ENCODE results near the gene NT5C2. TPM values are rescaled to one million over a fixed set of nuclear protein-coding genes. Genes with fewer than 3 reads are reported as not detected.
"Not testable (repeated sequence)": the region's sequence is repeated elsewhere in the genome, so short reads cannot be mapped to it uniquely, and the experiment has no call there.

NT5C2 gene
- total and polyA plus RNA-seq, 2 of the 8 experiments (the other 6 are each of a cell fraction or from before 2014, with no cell fraction given), result 35.2 to 106 TPM

DNA sequence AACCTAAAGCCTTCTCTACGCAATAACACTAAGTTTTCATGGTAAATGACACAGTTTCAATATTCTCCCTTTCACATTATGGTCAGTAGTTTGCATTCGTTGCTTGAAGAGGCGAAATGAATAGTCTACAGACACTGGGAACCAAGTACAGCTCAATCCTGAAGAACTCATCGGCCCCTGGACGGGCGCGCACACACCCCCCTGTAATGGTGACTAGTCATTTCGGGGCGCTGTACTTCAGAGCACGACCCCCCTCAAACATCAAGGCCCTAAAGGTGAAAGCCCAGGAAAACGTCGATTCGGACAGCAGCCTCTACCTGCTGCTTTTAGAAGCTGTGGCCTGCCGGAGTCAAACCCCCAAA lies 1.0 kb downstream of the NT5C2 start (continued):
- TF ChIP-seq KDM1A (IDR thresholded peaks at IDR 0.05; ENCODE audit: borderline replicate concordance, low read length), result no peak

- not testable (repeated sequence) for H3K4me1 ChIP-seq (replicated peaks in 1 of 4; ENCODE audit: control insufficient read depth in 3 of 4, insufficient read depth in 4 of 4, low read length in 3 of 4); H3K14ac ChIP-seq (ENCODE audit: insufficient read length); FAIRE-seq; H2BK20ac ChIP-seq (ENCODE audit: low read length); H3K4ac ChIP-seq (replicated peaks; ENCODE audit: insufficient read length, low read depth, low read length); H3K18ac ChIP-seq (ENCODE audit: extremely low read depth, low read length); H2AK5ac ChIP-seq (ENCODE audit: low read depth, low read length); H2BK120ac ChIP-seq (replicated peaks; ENCODE audit: low read depth, low read length); H3K27ac ChIP-seq (ENCODE audit: low read depth, low read length); H2AFZ ChIP-seq (ENCODE audit: low read length); H2BK12ac ChIP-seq (ENCODE audit: low read depth, low read length); H4K20me1 ChIP-seq (replicated peaks in 1 of 2; ENCODE audit: control insufficient read depth in 1 of 2, insufficient read depth in 2 of 2, low read length in 2 of 2); H2BK15ac ChIP-seq (ENCODE audit: low read length); H3K27me3 ChIP-seq (replicated peaks in 1 of 4; ENCODE audit: control insufficient read depth in 3 of 4, extremely low read depth in 1 of 4, insufficient read depth in 3 of 4, low read length in 3 of 4); H3K9ac ChIP-seq (replicated peaks in 1 of 4; ENCODE audit: extremely low read depth in 1 of 4, low read depth in 3 of 4, low read length in 3 of 4); H3K79me1 ChIP-seq (ENCODE audit: low read depth, low read length); H3K23ac ChIP-seq (ENCODE audit: insufficient read length); H4K8ac ChIP-seq (ENCODE audit: extremely low read depth, insufficient read depth, low read length); H3K56ac ChIP-seq (replicated peaks; ENCODE audit: insufficient read length, low read depth, low read length); H2BK5ac ChIP-seq (ENCODE audit: low read depth, low read length); H3K9me3 ChIP-seq (ENCODE audit: insufficient read depth in 2 of 2, low read depth in 1 of 2, low read length in 1 of 2); H4K5ac ChIP-seq (ENCODE audit: insufficient read length, low read depth, low read length); H4K91ac ChIP-seq (replicated peaks; ENCODE audit: insufficient read length, low read length); H3K36me3 ChIP-seq (ENCODE audit: control insufficient read depth in 2 of 4, insufficient read depth in 4 of 4, low read length in 3 of 4); H3K23me2 ChIP-seq (ENCODE audit: low read depth, low read length)
- peak in 1 of 2 experiments; percentile 28 for DNase-seq (ENCODE audit: low read depth in 1 of 2, low spot score in 2 of 2)
- Histone ChIP-seq H3K4me3 (ENCODE audit: extremely low read depth in 1 of 4, insufficient read depth in 2 of 4, low read depth in 3 of 4, low read length in 4 of 4) (peak overlapping the region in 1 of 4 experiments; percentile 90; a peak in 1 of 8 replicates), H3K79me2 (ENCODE audit: control insufficient read depth in 1 of 2, insufficient read depth in 2 of 2, low read length in 2 of 2) (peaks cover 0 to 62% of the 10 kb centered on the region in 2 experiments; a peak in 3 of 4 replicates), H3K4me2 (ENCODE audit: insufficient read depth in 1 of 2, low read depth in 2 of 2, low read length in 2 of 2) (peak overlapping the region in 1 of 2 experiments; percentile 88; a peak in 2 of 4 replicates)
- CTCF ChIA-PET (ENCODE audit: partially characterized antibody), result interaction anchor here (0.6 to 5.0 kb wide), 5 partner anchors 15 to 53 kb away, joined by 3 to 29 read pairs (median 6); no protein-coding TSS in a partner anchor
- POLR2A ChIA-PET (ENCODE audit: partially characterized antibody), result interaction anchor here (0.8 to 3.1 kb wide), 5 partner anchors 14 to 90 kb away, joined by 3 to 25 read pairs (median 10); no protein-coding TSS in a partner anchor
- WGBS, 2 experiments (ENCODE audit: extremely low coverage in 1 of 2, insufficient coverage in 1 of 2, insufficient read length in 1 of 2, insufficient replicate concordance in 2 of 2, low coverage in 1 of 2, low lambda C conversion rate in 2 of 2, missing lambda C conversion rate in 1 of 2), result 92% methylated on average over 6 of the region's 7 CpGs; no CpG with 5 or more reads in 1 of the 2 experiments
These were observed 1.9 kb downstream of the NT5C2 start for GRCh38 chr10:103191198-103191597.
